GM12872 (cell line): ENCODE data around the gene RSPO1.

ENCODE experiments used
- CTCF ChIP-seq: IDR thresholded peaks from 3 replicates; pipeline ENCODE4 v1.5.1; 2011; ENCODE audit warnings: low read depth, mild to moderate bottlenecking, low read length, moderate library complexity; ENCODE audit not compliant: insufficient read depth

RSPO1 gene

GRCh38 chr1:37661401-37661800 is 26.7 kb upstream of the RSPO1 start:
- TF ChIP-seq CTCF, result no peak

GRCh38 chr1:37660664-37661063 is 26.0 kb upstream of the RSPO1 start:
- no peak for TF ChIP-seq CTCF

GRCh38 chr1:37658486-37658885 is 23.8 kb upstream of the RSPO1 start:
- TF ChIP-seq CTCF, result no peak

GRCh38 chr1:37657620-37658412 is 23.1 kb upstream of the RSPO1 start:
- no peak for TF ChIP-seq CTCF

GRCh38 chr1:37656881-37657280 is 22.2 kb upstream of the RSPO1 start:
- no peak for TF ChIP-seq CTCF

- no peak for TF ChIP-seq CTCF
Measured at GRCh38 chr1:37656026-37656425, 21.3 kb upstream of the RSPO1 start.

- no peak for TF ChIP-seq CTCF
Measured at GRCh38 chr1:37655274-37655673, 20.6 kb upstream of the RSPO1 start.

- TF ChIP-seq CTCF, result no peak
Measured at GRCh38 chr1:37653906-37654305, 19.2 kb upstream of the RSPO1 start.
